Immature natural killer cell (primary cell): Measurements from ENCODE around the gene RNF141. TPM values are rescaled to one million over a fixed set of nuclear protein-coding genes. Genes with fewer than 3 reads are reported as not detected.

Experiments used
- DNase-seq, 3 donors: peaks; one replicate each; pipeline ENCODE4 v3.0.0; 2022; ENCODE audit warnings: mixed read lengths in 1 of 3
- H3K27ac Mint-ChIP-seq, 6 donors: one replicate each; pipeline ENCODE4 v1.8.0; 2020; ENCODE audit warnings: mixed read lengths in 6 of 6, mild to moderate bottlenecking in 5 of 6, inconsistent platforms in 4 of 6, moderate library complexity in 3 of 6
- H3K27me3 Mint-ChIP-seq, 3 donors: one replicate each; pipeline ENCODE4 v1.8.0; 2020 to 2021; ENCODE audit warnings: low read depth in 3 of 3, mild to moderate bottlenecking in 3 of 3, mixed read lengths in 3 of 3, moderate library complexity in 3 of 3, inconsistent platforms in 1 of 3
- H3K36me3 Mint-ChIP-seq, 3 donors: one replicate each; pipeline ENCODE4 v1.8.0; 2020; ENCODE audit warnings: mixed read lengths in 3 of 3, inconsistent platforms in 2 of 3, mild to moderate bottlenecking in 2 of 3
- H3K4me1 Mint-ChIP-seq, 2 donors: one replicate each; pipeline ENCODE4 v1.8.0; 2020; ENCODE audit warnings: inconsistent platforms in 2 of 2, mild to moderate bottlenecking in 2 of 2, mixed read lengths in 2 of 2, moderate library complexity in 1 of 2
- H3K4me3 Mint-ChIP-seq, 5 donors: one replicate each; pipeline ENCODE4 v1.8.0; 2020; ENCODE audit warnings: mild to moderate bottlenecking in 5 of 5, mixed read lengths in 5 of 5, inconsistent platforms in 3 of 5, moderate library complexity in 3 of 5
- H3K9me3 Mint-ChIP-seq, 6 donors: one replicate each; pipeline ENCODE4 v1.8.0; 2020; ENCODE audit warnings: mild to moderate bottlenecking in 6 of 6, mixed read lengths in 6 of 6, inconsistent platforms in 4 of 6, moderate library complexity in 3 of 6
- polyA plus RNA-seq, 3 donors: library from polyadenylated mRNA; unstranded; fragments of 300-500 nt; fragmentation: Illumina TruSeq; gene quantifications; one replicate each; pipeline ENCODE4 v1.2.3, GENCODE V29; 2021

RNF141 gene
- polyA plus RNA-seq, 3 donors from 2014 or later: 12.0 to 16.8 (median 13.0) TPM

- H3K4me1 Mint-ChIP-seq: no peaks in the 10 kb centered on the region
- no peak for DNase-seq
- peak overlapping the region in 1 of 6 donors; percentile 52 for H3K27ac Mint-ChIP-seq
- H3K4me3 Mint-ChIP-seq: no peak overlapping the region
- peaks cover 41 to 60% (median 42%) of the 10 kb centered on the region in 3 donors for H3K36me3 Mint-ChIP-seq
- H3K9me3 Mint-ChIP-seq: no peaks in the 10 kb centered on the region
- no peaks in the 10 kb centered on the region for H3K27me3 Mint-ChIP-seq
Observed at GRCh38 chr11:10526974-10527918, 13.7 kb downstream of the RNF141 start.

- Mint-ChIP-seq H3K27ac (no peak overlapping the region), H3K36me3 (peaks cover 39 to 56% (median 40%) of the 10 kb centered on the region in 3 donors), H3K27me3 (no peaks in the 10 kb centered on the region), H3K4me3 (no peak overlapping the region), H3K9me3 (no peaks in the 10 kb centered on the region), H3K4me1 (no peaks in the 10 kb centered on the region)
- no peak for DNase-seq
Observed at GRCh38 chr11:10524471-10524870, 16.5 kb downstream of the RNF141 start.

- peaks cover 33 to 57% (median 39%) of the 10 kb centered on the region in 3 donors for H3K36me3 Mint-ChIP-seq
- H3K9me3 Mint-ChIP-seq: no peaks in the 10 kb centered on the region
- DNase-seq: no peak
- no peak overlapping the region for H3K4me3 Mint-ChIP-seq
- no peaks in the 10 kb centered on the region for H3K4me1 Mint-ChIP-seq
- H3K27me3 Mint-ChIP-seq: no peaks in the 10 kb centered on the region
- no peak overlapping the region for H3K27ac Mint-ChIP-seq
Observed at GRCh38 chr11:10522921-10523320, 18.1 kb downstream of the RNF141 start.

GRCh38 chr11:10522276-10522675 is 18.7 kb downstream of the RNF141 start:
- no peaks in the 10 kb centered on the region for H3K9me3 Mint-ChIP-seq
- no peaks in the 10 kb centered on the region for H3K27me3 Mint-ChIP-seq
- H3K4me1 Mint-ChIP-seq: no peaks in the 10 kb centered on the region
- DNase-seq: no peak
- H3K4me3 Mint-ChIP-seq: no peak overlapping the region
- H3K27ac Mint-ChIP-seq: no peak overlapping the region
- peaks cover 34 to 59% (median 36%) of the 10 kb centered on the region in 3 donors for H3K36me3 Mint-ChIP-seq

GRCh38 chr11:10520562-10520961 is 20.4 kb downstream of the RNF141 start:
- Mint-ChIP-seq H3K9me3 (no peaks in the 10 kb centered on the region), H3K4me1 (no peaks in the 10 kb centered on the region), H3K4me3 (no peak overlapping the region), H3K27ac (no peak overlapping the region), H3K36me3 (peaks cover 25 to 54% (median 33%) of the 10 kb centered on the region in 3 donors), H3K27me3 (no peaks in the 10 kb centered on the region)
- DNase-seq: no peak

- no peak overlapping the region for H3K4me3 Mint-ChIP-seq
- no peak for DNase-seq
- no peak overlapping the region for H3K27ac Mint-ChIP-seq
- H3K36me3 Mint-ChIP-seq: peaks cover 18 to 51% (median 26%) of the 10 kb centered on the region in 3 donors
- H3K9me3 Mint-ChIP-seq: no peaks in the 10 kb centered on the region
- H3K27me3 Mint-ChIP-seq: no peaks in the 10 kb centered on the region
- no peaks in the 10 kb centered on the region for H3K4me1 Mint-ChIP-seq
Observed at GRCh38 chr11:10519630-10520029, 21.4 kb downstream of the RNF141 start.

GRCh38 chr11:10518891-10519290 is 22.1 kb downstream of the RNF141 start:
- no peaks in the 10 kb centered on the region for H3K27me3 Mint-ChIP-seq
- H3K36me3 Mint-ChIP-seq: peaks cover 18 to 53% (median 26%) of the 10 kb centered on the region in 3 donors
- no peak overlapping the region for H3K27ac Mint-ChIP-seq
- no peaks in the 10 kb centered on the region for H3K9me3 Mint-ChIP-seq
- H3K4me1 Mint-ChIP-seq: no peaks in the 10 kb centered on the region
- H3K4me3 Mint-ChIP-seq: no peak overlapping the region
- no peak for DNase-seq

- H3K4me3 Mint-ChIP-seq: no peak overlapping the region
- H3K27ac Mint-ChIP-seq: no peak overlapping the region
- no peak for DNase-seq
- no peaks in the 10 kb centered on the region for H3K27me3 Mint-ChIP-seq
- no peaks in the 10 kb centered on the region for H3K9me3 Mint-ChIP-seq
- H3K36me3 Mint-ChIP-seq: peaks cover 14 to 49% (median 26%) of the 10 kb centered on the region in 3 donors
- H3K4me1 Mint-ChIP-seq: peaks cover 2 to 3% of the 10 kb centered on the region in 2 donors
Observed at GRCh38 chr11:10518123-10518522, 22.9 kb downstream of the RNF141 start.

GRCh38 chr11:10515418-10515817 is 25.6 kb downstream of the RNF141 start:
- no peak overlapping the region for H3K27ac Mint-ChIP-seq
- H3K9me3 Mint-ChIP-seq: no peaks in the 10 kb centered on the region
- peaks cover 0 to 2% (median 0%) of the 10 kb centered on the region in 3 donors for H3K27me3 Mint-ChIP-seq
- H3K4me3 Mint-ChIP-seq: no peak overlapping the region
- peaks cover 8 to 15% of the 10 kb centered on the region in 2 donors for H3K4me1 Mint-ChIP-seq
- DNase-seq: no peak
- H3K36me3 Mint-ChIP-seq: peaks cover 3 to 44% (median 16%) of the 10 kb centered on the region in 3 donors

- Mint-ChIP-seq H3K36me3 (peaks cover 3 to 41% (median 16%) of the 10 kb centered on the region in 3 donors), H3K4me1 (peaks cover 8 to 15% of the 10 kb centered on the region in 2 donors), H3K27ac (peak overlapping the region in 1 of 6 donors; percentile 11), H3K4me3 (no peak overlapping the region), H3K27me3 (peaks cover 0 to 2% (median 0%) of the 10 kb centered on the region in 3 donors), H3K9me3 (no peaks in the 10 kb centered on the region)
- DNase-seq: no peak
Observed at GRCh38 chr11:10514709-10515108, 26.3 kb downstream of the RNF141 start.

- H3K27me3 Mint-ChIP-seq: peaks cover 0 to 2% (median 0%) of the 10 kb centered on the region in 3 donors
- H3K9me3 Mint-ChIP-seq: no peaks in the 10 kb centered on the region
- peaks cover 3 to 38% (median 16%) of the 10 kb centered on the region in 3 donors for H3K36me3 Mint-ChIP-seq
- H3K4me3 Mint-ChIP-seq: no peak overlapping the region
- no peak overlapping the region for H3K27ac Mint-ChIP-seq
- H3K4me1 Mint-ChIP-seq: peaks cover 8 to 15% of the 10 kb centered on the region in 2 donors
- no peak for DNase-seq
Observed at GRCh38 chr11:10514202-10514601, 26.8 kb downstream of the RNF141 start.

- peaks cover 0 to 2% (median 0%) of the 10 kb centered on the region in 3 donors for H3K27me3 Mint-ChIP-seq
- no peak overlapping the region for H3K4me3 Mint-ChIP-seq
- no peaks in the 10 kb centered on the region for H3K9me3 Mint-ChIP-seq
- peaks cover 8 to 15% of the 10 kb centered on the region in 2 donors for H3K4me1 Mint-ChIP-seq
- no peak for DNase-seq
- H3K36me3 Mint-ChIP-seq: peaks cover 0 to 16% (median 3%) of the 10 kb centered on the region in 3 donors
- no peak overlapping the region for H3K27ac Mint-ChIP-seq
Observed at GRCh38 chr11:10511181-10511621, 29.8 kb downstream of the RNF141 start.

- no peak for DNase-seq
- H3K27ac Mint-ChIP-seq: no peak overlapping the region
- peaks cover 4 to 17% (median 13%) of the 10 kb centered on the region in 3 donors for H3K36me3 Mint-ChIP-seq
- H3K9me3 Mint-ChIP-seq: no peaks in the 10 kb centered on the region
- no peaks in the 10 kb centered on the region for H3K4me1 Mint-ChIP-seq
- no peak overlapping the region for H3K4me3 Mint-ChIP-seq
- no peaks in the 10 kb centered on the region for H3K27me3 Mint-ChIP-seq
Observed at GRCh38 chr11:10506008-10506370, 35.0 kb downstream of the RNF141 start.

- no peak for DNase-seq
- Mint-ChIP-seq H3K27me3 (no peaks in the 10 kb centered on the region), H3K4me3 (no peak overlapping the region), H3K27ac (no peak overlapping the region), H3K9me3 (no peaks in the 10 kb centered on the region), H3K4me1 (no peaks in the 10 kb centered on the region), H3K36me3 (peaks cover 4 to 15% (median 13%) of the 10 kb centered on the region in 3 donors)
Observed at GRCh38 chr11:10505278-10506007, 35.5 kb downstream of the RNF141 start.
